ENCODE data around the gene EYA3. TPM values are rescaled to one million over a fixed set of nuclear protein-coding genes. Genes with fewer than 3 reads are reported as not detected.

EYA3 gene
- total and polyA plus RNA-seq, 10 of the 15 experiments (the other 5 are each of a cell fraction or from before 2014, with no cell fraction given), result 13.0 to 46.6 (median 23.4) TPM

- TF ChIP-seq, protein P1, sequence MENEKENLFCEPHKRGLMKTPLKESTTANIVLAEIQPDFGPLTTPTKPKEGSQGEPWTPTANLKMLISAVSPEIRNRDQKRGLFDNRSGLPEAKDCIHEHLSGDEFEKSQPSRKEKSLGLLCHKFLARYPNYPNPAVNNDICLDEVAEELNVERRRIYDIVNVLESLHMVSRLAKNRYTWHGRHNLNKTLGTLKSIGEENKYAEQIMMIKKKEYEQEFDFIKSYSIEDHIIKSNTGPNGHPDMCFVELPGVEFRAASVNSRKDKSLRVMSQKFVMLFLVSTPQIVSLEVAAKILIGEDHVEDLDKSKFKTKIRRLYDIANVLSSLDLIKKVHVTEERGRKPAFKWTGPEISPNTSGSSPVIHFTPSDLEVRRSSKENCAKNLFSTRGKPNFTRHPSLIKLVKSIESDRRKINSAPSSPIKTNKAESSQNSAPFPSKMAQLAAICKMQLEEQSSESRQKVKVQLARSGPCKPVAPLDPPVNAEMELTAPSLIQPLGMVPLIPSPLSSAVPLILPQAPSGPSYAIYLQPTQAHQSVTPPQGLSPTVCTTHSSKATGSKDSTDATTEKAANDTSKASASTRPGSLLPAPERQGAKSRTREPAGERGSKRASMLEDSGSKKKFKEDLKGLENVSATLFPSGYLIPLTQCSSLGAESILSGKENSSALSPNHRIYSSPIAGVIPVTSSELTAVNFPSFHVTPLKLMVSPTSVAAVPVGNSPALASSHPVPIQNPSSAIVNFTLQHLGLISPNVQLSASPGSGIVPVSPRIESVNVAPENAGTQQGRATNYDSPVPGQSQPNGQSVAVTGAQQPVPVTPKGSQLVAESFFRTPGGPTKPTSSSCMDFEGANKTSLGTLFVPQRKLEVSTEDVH (IDR thresholded peaks at IDR 0.05; ENCODE audit: low read depth, partially characterized antibody), result peak; percentile 40
- no peak for TF ChIP-seq E2F4 (IDR thresholded peaks at IDR 0.05; ENCODE audit: low read depth, low read length)
- no peak for TF ChIP-seq RAD21 (IDR thresholded peaks at IDR 0.05; ENCODE audit: insufficient read depth, low read depth, low read length)
- TF ChIP-seq MXI1 (IDR thresholded peaks at IDR 0.05; ENCODE audit: low read depth, low read length), result peak; percentile 70; the same call in 1 of the 2 replicates
- TF ChIP-seq CBFB (IDR thresholded peaks at IDR 0.05; ENCODE audit: low read depth), result peak; percentile 55; the same call in 1 of the 2 replicates
- TF ChIP-seq SMAD1 (IDR thresholded peaks at IDR 0.05; ENCODE audit: low read depth, partially characterized antibody), result no peak
- TF ChIP-seq KAT2A (conservative IDR thresholded peaks at IDR 0.05; ENCODE audit: control insufficient read depth, low read depth, low read length), result no peak
- TF ChIP-seq, protein P2, sequence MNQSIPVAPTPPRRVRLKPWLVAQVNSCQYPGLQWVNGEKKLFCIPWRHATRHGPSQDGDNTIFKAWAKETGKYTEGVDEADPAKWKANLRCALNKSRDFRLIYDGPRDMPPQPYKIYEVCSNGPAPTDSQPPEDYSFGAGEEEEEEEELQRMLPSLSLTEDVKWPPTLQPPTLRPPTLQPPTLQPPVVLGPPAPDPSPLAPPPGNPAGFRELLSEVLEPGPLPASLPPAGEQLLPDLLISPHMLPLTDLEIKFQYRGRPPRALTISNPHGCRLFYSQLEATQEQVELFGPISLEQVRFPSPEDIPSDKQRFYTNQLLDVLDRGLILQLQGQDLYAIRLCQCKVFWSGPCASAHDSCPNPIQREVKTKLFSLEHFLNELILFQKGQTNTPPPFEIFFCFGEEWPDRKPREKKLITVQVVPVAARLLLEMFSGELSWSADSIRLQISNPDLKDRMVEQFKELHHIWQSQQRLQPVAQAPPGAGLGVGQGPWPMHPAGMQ (IDR thresholded peaks at IDR 0.05; ENCODE audit: borderline replicate concordance), result no peak
- no peak for TF ChIP-seq RFX5 (IDR thresholded peaks at IDR 0.05; ENCODE audit: low read depth, low read length)
- TF ChIP-seq EZH2 (IDR thresholded peaks at IDR 0.05; ENCODE audit: borderline replicate concordance, control insufficient read depth, low read depth, low read length), result no peak
- TF ChIP-seq NBN (IDR thresholded peaks at IDR 0.05), result peak; percentile 84; the same call in 1 of the 2 replicates
- TF ChIP-seq BCL11A (IDR thresholded peaks at IDR 0.05; ENCODE audit: low read depth, low read length), result peak; percentile 72
- no peak for TF ChIP-seq CTCF (IDR thresholded peaks at IDR 0.05 in 2 of 3, conservative IDR thresholded peaks at IDR 0.05 in 1 of 3; ENCODE audit: control insufficient read depth in 2 of 3, extremely low read depth in 1 of 3, insufficient read depth in 1 of 3, low read depth in 3 of 3, low read length in 3 of 3)
- TF ChIP-seq HDAC2 (IDR thresholded peaks at IDR 0.05), result no peak
- no peak for TF ChIP-seq RCOR1 (conservative IDR thresholded peaks at IDR 0.05; ENCODE audit: low read depth, low read length)
- 0 out of 2 replicates have a peak, but pooled peaks have one; percentile 49 for TF ChIP-seq TBL1XR1 (IDR thresholded peaks at IDR 0.05; ENCODE audit: low read depth, low read length)
- peak; percentile 78 for TF ChIP-seq EED (IDR thresholded peaks at IDR 0.05; ENCODE audit: low read depth)
- TF ChIP-seq MYB (IDR thresholded peaks at IDR 0.05; ENCODE audit: borderline replicate concordance, low read depth, low read length), result no peak
- no peak for TF ChIP-seq HDAC6 (IDR thresholded peaks at IDR 0.05; ENCODE audit: unreplicated experiment)
- 0 out of 2 replicates have a peak, but pooled peaks have one; percentile 35 for TF ChIP-seq MEF2A (IDR thresholded peaks at IDR 0.05; ENCODE audit: insufficient read depth, low read depth, low read length)
- TF ChIP-seq EGR1 (IDR thresholded peaks at IDR 0.05; ENCODE audit: borderline replicate concordance in 1 of 2, low read depth in 2 of 2, low read length in 2 of 2), result peak in 1 of 2 experiments; percentile 59; a peak in 1 of 3 replicates
- TF ChIP-seq KLF5 (IDR thresholded peaks at IDR 0.05; ENCODE audit: partially characterized antibody), result no peak
- TF ChIP-seq FOXM1 (IDR thresholded peaks at IDR 0.05; ENCODE audit: low read depth, low read length), result no peak; the same call in 1 of the 2 replicates
Observed at GRCh38 chr1:28056129-28056925, 32.1 kb downstream of the EYA3 start (continued).
